K562 (cell line): ENCODE results near the gene SLC26A1. TPM values are rescaled to one million over a fixed set of nuclear protein-coding genes. Genes with fewer than 3 reads are reported as not detected.

Experiments
- CHCHD3 ChIP-seq: fragments of 250-450 bp; sonication (Bioruptor Pico); IDR thresholded peaks from 2 replicates; pipeline ENCODE4 v2.1.2; 2022; ENCODE audit warnings: mild to moderate bottlenecking
- CREB1 ChIP-seq, 2 experiments: sonication (generic) in 1 of 2; formaldehyde crosslinking in 1 of 2; IDR thresholded peaks; 2 replicates each; pipeline versions ENCODE4 v1.6.1 to v1.8.0; 2012 to 2022; ENCODE audit warnings: inconsistent platforms in 1 of 2, mild to moderate bottlenecking in 1 of 2, missing genetic modification reagents in 1 of 2, moderate library complexity in 1 of 2
- CREBBP ChIP-seq: IDR thresholded peaks from one replicate; pipeline ENCODE4 v1.6.1; 2012; ENCODE audit warnings: low read depth, mild to moderate bottlenecking, control low read depth, inconsistent platforms, low read length
- CREM ChIP-seq: IDR thresholded peaks from 2 replicates; pipeline ENCODE4 v1.6.1; 2014; ENCODE audit warnings: antibody characterized with exemption, low read depth
- CTBP1 ChIP-seq: fragments of 450-650 bp; IDR thresholded peaks from 2 replicates; pipeline ENCODE4 v1.6.1; 2016; ENCODE audit warnings: borderline replicate concordance
- HMGN3 ChIP-seq: IDR thresholded peaks from 2 replicates; pipeline ENCODE4 v1.6.1; 2011; ENCODE audit warnings: borderline replicate concordance, low read depth, mild to moderate bottlenecking, mixed read lengths, low read length; ENCODE audit not compliant: insufficient read length; ENCODE audit errors: extremely low read depth
- MYC ChIP-seq, 2 experiments: fragments of 250-450 bp in 1 of 2; sonication (Bioruptor Pico) in 1 of 2; IDR thresholded peaks; 2 replicates each; pipeline versions ENCODE4 v1.5.1 to v1.6.1; 2012 to 2021; ENCODE audit warnings: low read depth in 2 of 2, borderline replicate concordance in 1 of 2, improper control_type of control experiment in 1 of 2, low read length in 1 of 2, mild to moderate bottlenecking in 1 of 2, moderate library complexity in 1 of 2
- PHF8 ChIP-seq: fragments of 200-600 bp; sonication (generic); IDR thresholded peaks from 2 replicates; pipeline ENCODE4 v1.6.1; 2012; ENCODE audit warnings: mixed run types, mild to moderate bottlenecking, inconsistent platforms, low read length, moderate library complexity, borderline replicate concordance
- POLR2AphosphoS5 ChIP-seq: IDR thresholded peaks from 2 replicates; pipeline ENCODE4 v1.6.1; 2011; ENCODE audit warnings: mild to moderate bottlenecking, low read depth, low read length, moderate library complexity; ENCODE audit not compliant: control insufficient read depth, insufficient read depth
- POLR2G ChIP-seq: fragments of 200-400 bp; formaldehyde crosslinking; IDR thresholded peaks from 2 replicates; pipeline ENCODE4 v1.6.1; 2017; ENCODE audit warnings: low read depth, mild to moderate bottlenecking, antibody characterized with exemption, low read length, moderate library complexity
- PRDM10 ChIP-seq: fragments of 450-650 bp; IDR thresholded peaks from 2 replicates; pipeline ENCODE4 v1.6.1; 2018; ENCODE audit not compliant: partially characterized antibody
- SUPT5H ChIP-seq: fragments of 450-650 bp; IDR thresholded peaks from 2 replicates; pipeline ENCODE4 v1.6.1; 2016
- THAP7 ChIP-seq: fragments of 250-450 bp; sonication (Bioruptor Pico); IDR thresholded peaks from 2 replicates; pipeline ENCODE4 v1.5.0; 2021
- ZBTB11 ChIP-seq, 3 experiments: fragments of 200-800 bp in 1 of 3; fragments of 250-450 bp in 1 of 3; fragments of 450-650 bp in 1 of 3; sonication (Bioruptor Pico) in 1 of 3; sonication (Bioruptor generic) in 1 of 3; formaldehyde crosslinking in 1 of 3; IDR thresholded peaks; 2 replicates each; pipeline versions ENCODE4 v1.6.1 to v1.8.0; 2016 to 2022; ENCODE audit warnings: mild to moderate bottlenecking in 2 of 3, missing genetic modification characterization in 2 of 3, missing compliant biosample characterization in 1 of 3, moderate library complexity in 1 of 3
- ZNF766 ChIP-seq: fragments of 200-800 bp; sonication (Bioruptor generic); conservative IDR thresholded peaks from 2 replicates; pipeline ENCODE4 v1.6.1; 2016; ENCODE audit warnings: missing genetic modification characterization, missing compliant biosample characterization
- polyA plus RNA-seq, 8 experiments: library from polyadenylated mRNA; depleted of rRNA in 4 of 8; stranded (reverse) in 5 of 8; unstranded in 3 of 8; fragments of >200 nt; fragmentation: Nextera tagmentation in 2 of 8; fragmentation: Illumina TruSeq in 1 of 8; extraction: Ambion mirVana in 2 of 8; extraction: Trizol in 1 of 8; gene quantifications; 2 replicates each; pipeline versions ENCODE4 v1.2.1 to v1.2.3, GENCODE V29; 2011 to 2014; ENCODE audit warnings: inconsistent platforms in 1 of 8, missing spikeins in 1 of 8
- total RNA-seq, 7 experiments: library from RNA; depleted of rRNA in 6 of 7; stranded (reverse); fragments of >200 nt in 6 of 7; fragmentation: Illumina TruSeq in 2 of 7; extraction: Trizol in 2 of 7; gene quantifications; 2 replicates each; pipeline versions ENCODE4 v1.2.1 to v1.2.3, GENCODE V29; 2011 to 2021; ENCODE audit warnings: low replicate concordance in 1 of 7
- TF ChIP-seq, protein P1 (sequence below): sonication (generic); formaldehyde crosslinking; IDR thresholded peaks from 2 replicates; pipeline ENCODE4 v1.8.0; 2022; ENCODE audit warnings: mild to moderate bottlenecking, low read depth, missing genetic modification reagents

The SLC26A1 gene
- total and polyA plus RNA-seq, 9 of the 15 experiments (the other 6 are each of a cell fraction or from before 2014, with no cell fraction given), result 0.11 to 4.2 (median 0.95) TPM

GRCh38 chr4:985123-985830 is 7.9 kb downstream of the SLC26A1 start (continued):
- TF ChIP-seq CREB1 (IDR thresholded peaks at IDR 0.05) (peak; percentile 33), CREB1 (CRISPR knock-in tag; IDR thresholded peaks at IDR 0.05) (no peak; the same call in 1 of the 2 replicates), ZNF766 (no peak), PHF8 (peak; percentile 41; the same call in 1 of the 2 replicates), CTBP1 (peak; percentile 38; the same call in 1 of the 2 replicates), POLR2G (peak; percentile 86), HMGN3 (peak; percentile 56), CREBBP (no peak), POLR2AphosphoS5 (peak; percentile 63; the same call in 1 of the 2 replicates), CHCHD3 (CRISPR knock-in tag) (no peak), ZBTB11 (CRISPR knock-in tag; IDR thresholded peaks at IDR 0.05) (no peak), PRDM10 (no peak), THAP7 (peak; percentile 94), CREM (peak; percentile 62), MYC (IDR thresholded peaks at IDR 0.05; ENCODE audit: low read depth, low read length) (peak; percentile 54), MYC (CRISPR knock-in tag; IDR thresholded peaks at IDR 0.05; ENCODE audit: borderline replicate concordance, low read depth) (no peak), SUPT5H (peak; percentile 55)
- TF ChIP-seq, protein P1, sequence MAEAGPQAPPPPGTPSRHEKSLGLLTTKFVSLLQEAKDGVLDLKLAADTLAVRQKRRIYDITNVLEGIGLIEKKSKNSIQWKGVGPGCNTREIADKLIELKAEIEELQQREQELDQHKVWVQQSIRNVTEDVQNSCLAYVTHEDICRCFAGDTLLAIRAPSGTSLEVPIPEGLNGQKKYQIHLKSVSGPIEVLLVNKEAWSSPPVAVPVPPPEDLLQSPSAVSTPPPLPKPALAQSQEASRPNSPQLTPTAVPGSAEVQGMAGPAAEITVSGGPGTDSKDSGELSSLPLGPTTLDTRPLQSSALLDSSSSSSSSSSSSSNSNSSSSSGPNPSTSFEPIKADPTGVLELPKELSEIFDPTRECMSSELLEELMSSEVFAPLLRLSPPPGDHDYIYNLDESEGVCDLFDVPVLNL, result no peak
